Kidney epithelial cell (primary cell): Measurements from ENCODE around the gene LRBA. TPM values are rescaled to one million over a fixed set of nuclear protein-coding genes. Genes with fewer than 3 reads are reported as not detected.

Experiments
- DNase-seq: peaks from one replicate; pipeline ENCODE4 v3.0.0-alpha.2; 2010; ENCODE audit warnings: low read depth
- H3K27me3 ChIP-seq: 2 replicates; pipeline ENCODE4 v1.6.0; 2011; ENCODE audit warnings: low read length; ENCODE audit not compliant: control insufficient read depth, insufficient read depth
- H3K36me3 ChIP-seq: 2 replicates; pipeline ENCODE4 v1.5.1; 2011; ENCODE audit warnings: low read length; ENCODE audit not compliant: control insufficient read depth, insufficient read depth
- H3K4me3 ChIP-seq: 2 replicates; pipeline ENCODE4 v1.5.1; 2011; ENCODE audit warnings: low read depth, mild to moderate bottlenecking, control low read depth, low read length
- total RNA-seq: library from RNA; depleted of rRNA; stranded (reverse); fragments of >200 nt; gene quantifications from 2 replicates; pipeline ENCODE4 v1.2.3, GENCODE V29; 2015
- TF ChIP-seq, protein P1 (sequence below): IDR thresholded peaks from 2 replicates; pipeline ENCODE4 v1.5.1; 2011; ENCODE audit warnings: mild to moderate bottlenecking, moderate library complexity, low read length, control low read depth, inconsistent platforms; ENCODE audit not compliant: insufficient read depth, poor library complexity, severe bottlenecking

The LRBA gene
- total RNA-seq, 1 donor from 2014 or later, result 85.2 TPM

DNA sequence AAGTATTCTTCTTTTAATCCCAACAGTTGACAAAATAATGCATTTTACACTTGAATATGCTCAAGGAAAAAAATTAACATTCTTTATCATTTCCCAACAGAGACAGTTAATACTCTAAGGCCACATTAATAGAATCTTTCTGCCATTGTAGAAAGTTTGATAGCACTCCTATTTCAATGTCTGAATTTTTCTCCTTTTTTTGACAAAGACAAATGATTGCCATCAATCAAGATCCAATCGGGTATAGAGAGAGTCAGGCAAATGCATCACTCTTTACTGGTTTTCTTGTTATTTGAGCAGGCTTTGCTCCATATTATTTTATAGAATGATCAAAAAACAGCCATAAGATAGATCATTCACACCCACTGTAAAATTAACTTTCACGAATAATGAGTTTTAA, 387.0 kb downstream of the LRBA start:
- Histone ChIP-seq H3K36me3 (no peaks in the 10 kb centered on the region), H3K4me3 (no peak overlapping the region), H3K27me3 (no peaks in the 10 kb centered on the region)
- TF ChIP-seq, protein P1, sequence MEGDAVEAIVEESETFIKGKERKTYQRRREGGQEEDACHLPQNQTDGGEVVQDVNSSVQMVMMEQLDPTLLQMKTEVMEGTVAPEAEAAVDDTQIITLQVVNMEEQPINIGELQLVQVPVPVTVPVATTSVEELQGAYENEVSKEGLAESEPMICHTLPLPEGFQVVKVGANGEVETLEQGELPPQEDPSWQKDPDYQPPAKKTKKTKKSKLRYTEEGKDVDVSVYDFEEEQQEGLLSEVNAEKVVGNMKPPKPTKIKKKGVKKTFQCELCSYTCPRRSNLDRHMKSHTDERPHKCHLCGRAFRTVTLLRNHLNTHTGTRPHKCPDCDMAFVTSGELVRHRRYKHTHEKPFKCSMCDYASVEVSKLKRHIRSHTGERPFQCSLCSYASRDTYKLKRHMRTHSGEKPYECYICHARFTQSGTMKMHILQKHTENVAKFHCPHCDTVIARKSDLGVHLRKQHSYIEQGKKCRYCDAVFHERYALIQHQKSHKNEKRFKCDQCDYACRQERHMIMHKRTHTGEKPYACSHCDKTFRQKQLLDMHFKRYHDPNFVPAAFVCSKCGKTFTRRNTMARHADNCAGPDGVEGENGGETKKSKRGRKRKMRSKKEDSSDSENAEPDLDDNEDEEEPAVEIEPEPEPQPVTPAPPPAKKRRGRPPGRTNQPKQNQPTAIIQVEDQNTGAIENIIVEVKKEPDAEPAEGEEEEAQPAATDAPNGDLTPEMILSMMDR, result no peak
- DNase-seq, result no peak

DNA sequence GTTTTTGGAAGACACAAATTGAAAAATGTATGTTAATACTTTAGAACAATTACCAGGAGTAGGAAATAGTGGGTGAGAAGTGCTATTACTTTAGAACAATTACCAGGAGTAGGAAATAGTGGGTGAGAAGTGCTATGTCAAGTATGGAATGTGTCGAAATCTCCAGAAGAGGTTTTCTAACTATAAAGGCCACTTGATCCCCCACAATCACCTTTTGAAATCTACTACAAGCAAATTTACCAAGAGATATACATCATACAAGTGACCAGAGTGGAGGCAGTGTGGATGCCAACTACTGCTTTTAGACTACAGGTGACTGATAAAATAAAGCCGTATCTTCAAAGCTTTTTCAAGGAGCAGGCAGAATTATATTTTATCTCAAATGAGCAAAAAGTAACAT, 390.1 kb downstream of the LRBA start:
- Histone ChIP-seq H3K36me3 (no peaks in the 10 kb centered on the region), H3K4me3 (no peak overlapping the region), H3K27me3 (no peaks in the 10 kb centered on the region)
- DNase-seq, result no peak
- TF ChIP-seq, protein P1, result no peak

DNA sequence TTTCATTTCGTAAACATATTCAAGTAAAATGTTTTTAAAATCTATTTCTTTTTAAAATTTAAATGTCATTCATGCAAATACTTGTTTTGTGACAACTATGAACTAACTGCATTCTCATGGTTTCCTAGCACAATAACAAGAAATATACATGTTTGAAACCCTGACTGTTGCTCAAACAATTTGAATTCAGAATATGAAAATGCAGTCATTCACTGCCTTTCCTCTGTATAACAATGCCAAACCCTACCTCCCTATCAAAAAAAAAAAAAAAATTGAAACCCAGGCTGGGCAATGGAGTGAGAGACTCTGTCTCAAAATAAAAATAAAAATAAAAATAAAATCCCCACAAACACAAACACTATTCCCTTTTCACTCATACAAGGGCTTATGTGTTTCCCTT, 391.0 kb downstream of the LRBA start:
- TF ChIP-seq, protein P1, result no peak
- no peak for DNase-seq
- Histone ChIP-seq H3K4me3 (no peak overlapping the region), H3K27me3 (no peaks in the 10 kb centered on the region), H3K36me3 (no peaks in the 10 kb centered on the region)

DNA sequence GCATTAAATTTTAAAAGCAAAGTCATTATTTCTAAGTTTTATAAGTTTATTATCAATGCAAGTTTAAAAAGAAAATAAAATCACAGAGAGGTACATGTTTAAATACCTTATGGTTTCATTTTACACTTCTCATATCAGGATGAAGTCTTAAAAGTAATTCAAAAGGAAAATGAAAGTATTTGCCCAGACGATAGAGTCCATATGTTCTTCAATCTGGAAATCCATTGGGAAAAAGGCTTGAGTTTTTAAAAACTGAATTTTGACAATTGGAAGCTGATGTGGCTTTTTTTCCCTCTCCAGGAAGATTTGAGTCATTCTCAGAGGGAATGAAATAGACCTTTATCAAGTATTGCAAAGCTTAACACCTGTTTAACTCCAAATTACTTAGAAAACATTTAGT, 396.0 kb downstream of the LRBA start:
- Histone ChIP-seq H3K36me3 (no peaks in the 10 kb centered on the region), H3K27me3 (no peaks in the 10 kb centered on the region), H3K4me3 (no peak overlapping the region)
- TF ChIP-seq, protein P1, result no peak
- no peak for DNase-seq

DNA sequence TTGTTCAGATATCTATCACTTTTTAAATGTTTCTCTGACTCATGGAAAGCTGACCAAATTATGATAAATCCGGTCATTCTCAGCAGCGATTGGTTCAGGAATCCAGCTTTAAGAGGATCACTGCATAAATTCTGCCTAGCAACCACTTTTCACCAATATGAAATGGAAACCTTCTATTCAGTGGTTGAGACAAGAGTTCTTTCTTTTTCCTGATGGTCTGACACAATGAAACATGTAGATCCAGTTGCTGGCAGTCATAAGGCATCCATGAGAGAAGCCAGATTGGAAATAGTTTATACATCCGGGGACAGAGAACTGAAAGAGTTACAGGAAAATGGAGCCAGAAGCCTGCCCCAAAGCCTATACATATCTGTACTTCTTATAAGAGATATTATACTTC, 406.0 kb downstream of the LRBA start:
- TF ChIP-seq, protein P1, result no peak
- DNase-seq, result no peak
- no peak overlapping the region for H3K4me3 ChIP-seq
- H3K27me3 ChIP-seq, result no peaks in the 10 kb centered on the region
- H3K36me3 ChIP-seq, result no peaks in the 10 kb centered on the region

DNA sequence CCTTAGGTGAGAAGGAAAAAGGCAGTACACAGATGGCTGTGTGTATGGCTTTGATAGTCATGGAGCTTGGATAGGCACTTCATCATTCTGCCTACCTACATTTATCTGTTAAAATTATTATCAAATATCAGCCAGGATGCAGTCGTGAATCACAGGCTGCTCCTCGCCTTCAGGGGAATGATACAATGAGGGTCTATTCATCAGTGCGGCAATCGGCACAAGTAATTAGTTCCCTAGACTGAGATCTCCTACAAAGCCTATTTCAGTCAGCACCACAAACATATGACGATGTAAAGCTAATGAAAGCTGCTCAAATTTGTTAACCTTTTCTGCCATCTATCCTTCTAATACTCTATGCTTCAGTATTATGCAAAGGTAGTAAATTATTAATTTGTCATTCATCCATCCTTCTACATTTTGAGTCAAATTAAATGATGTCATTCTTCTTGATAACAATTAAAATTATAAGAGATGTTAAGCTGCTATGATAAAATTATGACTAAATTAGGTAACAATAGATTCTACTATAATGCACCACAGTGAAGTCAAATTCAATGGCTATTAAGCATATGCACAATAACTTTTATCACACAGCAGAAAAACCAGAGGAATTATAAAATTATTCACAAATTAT, 414.2 kb downstream of the LRBA start:
- H3K36me3 ChIP-seq, result no peaks in the 10 kb centered on the region

More for the DNA sequence above, 414.2 kb downstream of the LRBA start:
- no peaks in the 10 kb centered on the region for H3K27me3 ChIP-seq
- no peak overlapping the region for H3K4me3 ChIP-seq
- TF ChIP-seq, protein P1, result no peak
- DNase-seq, result no peak
